Measurements from ENCODE around the gene SELENOO.

- TF ChIP-seq POLR2AphosphoS5 (IDR thresholded peaks at IDR 0.05; ENCODE audit: low read depth, low read length): no peak
- no peak for TF ChIP-seq POLR2A (IDR thresholded peaks at IDR 0.05; ENCODE audit: low read depth, low read length)
- TF ChIP-seq TAF1 (IDR thresholded peaks at IDR 0.05; ENCODE audit: low read depth, low read length): no peak
- no peak for TF ChIP-seq SPI1 (IDR thresholded peaks at IDR 0.05; ENCODE audit: low read depth, low read length)
- TF ChIP-seq PAX5 (IDR thresholded peaks at IDR 0.05; ENCODE audit: insufficient read depth, low read length, severe bottlenecking): no peak
Observed at GRCh38 chr22:50175191-50175461, 25.7 kb upstream of the SELENOO start.
